SW 1271 (cell line): Measurements from ENCODE around the gene ASIC3.
A peak's percentile ranks its signal among the peaks of the same experiment; 100 is the strongest.
"Not testable (repeated sequence)": the region's sequence is repeated elsewhere in the genome, so short reads cannot be mapped to it uniquely, and the experiment has no call there.

Experiments
- DNase-seq, 2 experiments: peaks; one replicate each; lab custom pipeline; 2025; lab: John Stamatoyannopoulos, UW

The ASIC3 gene

DNA sequence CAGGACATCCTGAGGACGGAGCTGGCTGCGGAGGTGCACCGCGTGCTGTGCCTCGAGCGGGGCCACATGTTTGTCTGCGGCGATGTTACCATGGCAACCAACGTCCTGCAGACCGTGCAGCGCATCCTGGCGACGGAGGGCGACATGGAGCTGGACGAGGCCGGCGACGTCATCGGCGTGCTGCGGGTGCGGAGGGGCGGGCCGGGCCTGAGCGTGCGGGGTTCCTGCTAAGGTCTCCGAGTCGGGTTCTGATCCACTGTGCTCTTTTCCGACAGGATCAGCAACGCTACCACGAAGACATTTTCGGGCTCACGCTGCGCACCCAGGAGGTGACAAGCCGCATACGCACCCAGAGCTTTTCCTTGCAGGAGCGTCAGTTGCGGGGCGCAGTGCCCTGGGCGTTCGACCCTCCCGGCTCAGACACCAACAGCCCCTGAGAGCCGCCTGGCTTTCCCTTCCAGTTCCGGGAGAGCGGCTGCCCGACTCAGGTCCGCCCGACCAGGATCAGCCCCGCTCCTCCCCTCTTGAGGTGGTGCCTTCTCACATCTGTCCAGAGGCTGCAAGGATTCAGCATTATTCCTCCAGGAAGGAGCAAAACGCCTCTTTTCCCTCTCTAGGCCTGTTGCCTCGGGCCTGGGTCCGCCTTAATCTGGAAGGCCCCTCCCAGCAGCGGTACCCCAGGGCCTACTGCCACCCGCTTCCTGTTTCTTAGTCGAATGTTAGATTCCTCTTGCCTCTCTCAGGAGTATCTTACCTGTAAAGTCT lies 34.4 kb upstream of the ASIC3 start:
- no peak for DNase-seq

DNA sequence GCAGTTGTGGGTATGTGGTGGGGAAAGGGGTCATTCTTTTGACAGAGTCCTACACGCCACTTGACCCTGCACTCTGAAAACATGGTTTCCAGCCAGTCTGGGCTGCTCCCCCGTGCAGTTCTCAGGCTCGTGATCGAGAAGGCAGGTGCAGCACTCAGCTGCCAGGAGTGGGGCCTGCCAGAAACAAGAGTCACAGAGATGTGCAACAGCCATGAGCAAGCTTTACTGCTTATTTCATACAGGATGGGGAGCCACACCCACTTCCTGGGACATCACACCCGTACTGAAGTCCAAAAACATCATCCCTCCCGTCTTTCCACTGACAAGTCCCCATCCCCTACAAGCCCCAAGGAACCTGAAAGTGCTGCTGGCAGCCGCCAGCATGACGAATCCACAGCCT lies 33.4 kb upstream of the ASIC3 start:
- DNase-seq, result no peak

DNA sequence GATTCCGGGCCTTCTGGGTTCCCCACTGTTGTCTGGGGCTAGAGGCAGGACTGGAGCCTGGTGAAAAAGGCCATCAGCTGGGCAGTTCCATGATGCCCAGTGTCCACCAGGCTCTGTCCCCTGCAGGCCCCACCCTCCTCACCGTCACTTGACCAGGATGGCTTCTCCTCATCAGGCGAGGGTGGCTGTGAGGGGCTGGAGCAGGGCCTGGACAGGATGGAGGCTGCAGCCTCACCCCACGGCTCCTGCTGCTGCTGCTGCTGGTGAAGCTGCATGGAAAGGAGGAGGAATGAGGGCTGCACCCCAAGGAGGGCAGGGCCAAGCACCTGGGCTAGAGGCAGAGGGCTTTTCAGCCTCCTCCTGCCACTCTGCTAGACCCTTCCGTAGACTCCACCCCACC lies 32.4 kb upstream of the ASIC3 start:
- no peak for DNase-seq

DNA sequence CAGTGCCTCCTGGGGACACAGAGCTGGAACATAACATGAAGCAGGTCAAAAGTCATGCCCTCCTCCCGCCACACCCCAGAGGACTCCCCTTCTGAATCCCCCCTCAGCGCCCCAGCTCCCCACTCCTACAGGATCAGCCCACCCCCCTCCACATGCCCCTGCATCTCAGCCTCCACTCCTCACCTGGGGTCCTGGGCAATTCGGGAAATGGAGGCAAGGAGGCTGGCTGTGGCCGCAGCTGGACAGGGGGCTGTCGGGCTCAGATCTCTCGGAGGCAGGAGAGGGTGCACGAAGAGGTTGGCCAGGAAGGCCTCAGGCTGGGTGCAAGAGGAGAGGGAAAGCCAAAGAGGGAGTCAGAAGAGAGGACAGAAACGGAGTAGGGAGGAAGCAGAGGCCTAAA lies 31.8 kb upstream of the ASIC3 start:
- no peak for DNase-seq

DNA sequence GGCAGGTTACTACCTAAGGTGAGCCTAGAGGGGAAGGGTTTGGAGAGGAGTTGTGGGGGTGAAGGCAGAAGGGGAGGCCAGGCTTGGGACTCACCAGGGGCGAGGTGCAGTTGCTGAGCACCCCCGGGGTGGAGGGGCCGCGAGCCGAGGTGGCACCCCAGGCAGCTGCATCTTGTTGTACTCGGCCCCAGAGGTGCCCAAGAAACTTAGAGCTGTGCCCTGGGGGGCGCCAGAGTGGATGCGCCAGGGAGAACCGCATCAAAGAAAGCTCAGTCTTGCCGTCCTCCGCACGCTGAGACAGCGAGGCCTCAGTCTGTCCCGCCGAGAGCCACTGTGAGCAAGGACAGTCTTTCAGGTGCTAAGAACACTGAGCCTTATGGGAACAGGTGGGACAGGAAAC lies 31.4 kb upstream of the ASIC3 start:
- no peak for DNase-seq

DNA sequence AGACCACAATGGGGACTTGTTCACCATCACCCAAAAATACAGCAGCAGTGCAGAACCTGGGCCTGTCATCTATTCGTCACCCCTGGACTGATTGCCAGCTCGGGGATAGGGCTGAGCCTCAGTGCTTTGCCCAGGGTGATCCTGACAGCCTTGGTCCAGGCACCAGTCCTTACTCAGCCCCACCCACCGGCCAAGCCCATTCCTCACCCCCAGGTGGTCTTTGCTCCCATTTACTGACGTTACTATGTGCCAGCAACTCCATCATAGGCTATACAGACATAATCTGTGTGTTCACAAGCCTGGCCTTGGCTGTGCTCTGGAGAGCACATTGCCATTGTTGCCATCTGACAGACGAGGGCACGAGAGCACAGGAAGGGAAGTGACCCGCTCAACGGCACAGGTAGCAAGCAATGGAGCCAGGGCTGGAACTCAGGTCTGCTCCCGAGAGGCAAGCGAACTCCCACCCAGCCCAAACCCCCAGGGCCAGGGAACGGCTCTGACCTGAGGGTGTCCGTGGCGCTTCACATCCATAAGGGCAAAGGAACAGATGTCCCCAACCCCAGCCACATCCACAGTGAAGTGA lies 30.9 kb upstream of the ASIC3 start:
- DNase-seq, result no peak

DNA sequence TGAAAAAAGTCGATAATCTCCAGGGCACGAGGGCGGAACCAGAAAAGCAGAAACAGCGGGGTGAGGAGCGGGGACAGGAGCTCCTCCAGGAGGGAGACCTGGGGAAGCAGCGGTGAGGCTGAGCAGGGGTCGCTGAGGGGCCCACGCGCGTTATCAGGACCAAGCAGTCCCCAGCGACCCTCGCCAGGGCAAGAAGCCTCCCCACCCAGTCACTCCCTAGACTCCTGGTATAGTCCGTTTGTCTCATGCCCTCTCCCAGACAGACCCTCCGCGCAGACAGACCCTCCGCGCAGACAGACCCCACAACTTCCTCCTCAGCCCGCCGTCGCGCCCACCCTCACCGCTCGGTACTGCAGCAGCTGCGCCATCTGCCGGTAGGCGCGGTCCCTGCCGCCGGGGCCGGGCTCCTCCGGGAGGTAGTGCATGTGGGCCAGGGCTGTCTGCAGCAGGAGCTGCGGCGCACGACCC lies 30.3 kb upstream of the ASIC3 start:
- DNase-seq, result peak in 1 of 2 experiments; percentile 29

DNA sequence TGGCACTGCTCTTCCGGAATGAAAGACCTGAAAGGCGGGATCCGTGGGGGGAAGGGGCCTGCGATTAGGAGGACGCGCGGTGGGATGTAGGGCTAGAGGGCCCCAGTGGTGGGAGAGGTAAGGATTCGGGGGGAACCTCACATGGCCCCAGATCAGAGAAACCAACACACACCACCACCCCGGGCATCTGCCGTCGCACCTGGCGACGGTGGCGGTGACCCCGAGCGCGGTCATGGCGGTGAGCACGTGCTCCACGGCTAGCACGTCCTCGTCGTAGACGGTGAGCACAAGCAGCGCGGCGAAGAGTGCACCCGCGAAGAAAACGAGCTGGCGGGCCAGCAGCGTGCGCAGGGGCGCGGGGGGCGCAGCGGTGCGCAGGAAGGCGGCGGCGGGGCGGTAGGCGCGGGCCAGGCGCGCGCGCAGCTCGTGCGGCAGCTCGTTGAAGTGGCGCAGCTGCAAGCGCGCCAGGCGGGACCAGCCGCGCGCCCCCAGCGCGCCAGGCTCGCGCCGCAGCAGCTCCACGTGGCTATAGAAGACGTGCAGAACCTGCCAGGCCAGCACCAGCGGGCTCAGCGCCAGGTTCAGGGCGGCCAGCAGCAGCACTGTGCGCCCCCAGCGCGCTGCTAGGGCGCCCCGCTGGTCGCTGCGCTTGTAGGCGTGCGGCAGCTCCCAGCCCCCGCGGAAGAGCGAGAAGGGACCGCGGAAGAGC lies 29.8 kb upstream of the ASIC3 start:
- no peak for DNase-seq

DNA sequence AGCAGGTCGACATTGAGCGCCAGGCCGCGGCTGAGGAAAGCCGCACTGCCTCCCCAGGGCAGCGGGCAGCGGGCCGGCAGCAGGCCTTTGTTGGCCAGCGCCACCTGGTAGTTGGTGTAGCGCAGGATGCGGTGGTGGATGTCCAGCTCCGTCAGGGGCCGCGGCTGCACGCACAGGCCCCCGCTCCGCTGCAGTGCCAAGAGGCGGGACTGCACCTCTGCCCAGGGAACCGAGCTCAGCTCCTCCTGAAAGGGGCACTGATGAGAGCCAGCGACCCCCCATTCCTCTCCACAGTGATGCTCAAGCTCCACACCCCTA lies 29.2 kb upstream of the ASIC3 start:
- DNase-seq, result no peak

DNA sequence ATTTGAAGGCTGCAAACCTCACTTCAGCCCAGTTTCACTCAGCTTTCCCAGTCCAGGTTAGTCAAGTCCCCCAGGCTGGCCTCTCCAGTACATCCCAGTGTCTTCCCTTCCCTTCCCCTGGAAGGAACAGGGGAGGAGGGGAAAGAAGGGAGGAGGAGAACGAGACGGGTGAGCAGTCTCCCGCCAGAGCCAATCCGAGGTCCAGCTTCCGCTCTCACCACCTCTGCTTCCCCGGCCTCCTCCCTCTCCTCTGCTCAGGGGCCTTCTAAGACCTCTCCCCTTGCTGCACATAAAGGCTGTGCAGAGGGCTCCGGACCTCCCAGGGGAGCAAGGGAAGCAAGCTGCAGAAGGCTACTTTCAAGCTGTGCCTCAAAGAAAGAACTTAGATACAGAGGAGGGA lies 28.1 kb upstream of the ASIC3 start:
- DNase-seq, result no peak

DNA sequence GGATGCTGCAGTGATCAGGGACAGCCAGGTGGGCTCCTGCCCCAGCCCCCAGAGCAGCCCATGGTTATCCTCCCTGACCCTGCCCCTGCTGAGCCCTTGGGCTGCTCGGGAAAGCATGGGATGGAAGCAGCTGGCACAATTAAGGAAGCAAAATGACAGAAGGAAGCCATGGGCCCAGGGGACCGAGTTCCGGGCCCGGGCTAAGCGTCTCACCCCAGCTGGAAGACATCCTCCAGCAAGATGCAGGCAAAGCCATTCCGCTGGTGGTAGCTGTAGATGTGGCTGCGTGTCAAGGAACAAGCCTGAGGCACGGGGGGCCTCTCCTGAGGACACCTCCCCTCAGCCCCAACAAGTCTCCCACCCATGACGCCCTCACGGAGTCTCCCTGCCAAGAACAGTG lies 25.1 kb upstream of the ASIC3 start:
- DNase-seq, result no peak

DNA sequence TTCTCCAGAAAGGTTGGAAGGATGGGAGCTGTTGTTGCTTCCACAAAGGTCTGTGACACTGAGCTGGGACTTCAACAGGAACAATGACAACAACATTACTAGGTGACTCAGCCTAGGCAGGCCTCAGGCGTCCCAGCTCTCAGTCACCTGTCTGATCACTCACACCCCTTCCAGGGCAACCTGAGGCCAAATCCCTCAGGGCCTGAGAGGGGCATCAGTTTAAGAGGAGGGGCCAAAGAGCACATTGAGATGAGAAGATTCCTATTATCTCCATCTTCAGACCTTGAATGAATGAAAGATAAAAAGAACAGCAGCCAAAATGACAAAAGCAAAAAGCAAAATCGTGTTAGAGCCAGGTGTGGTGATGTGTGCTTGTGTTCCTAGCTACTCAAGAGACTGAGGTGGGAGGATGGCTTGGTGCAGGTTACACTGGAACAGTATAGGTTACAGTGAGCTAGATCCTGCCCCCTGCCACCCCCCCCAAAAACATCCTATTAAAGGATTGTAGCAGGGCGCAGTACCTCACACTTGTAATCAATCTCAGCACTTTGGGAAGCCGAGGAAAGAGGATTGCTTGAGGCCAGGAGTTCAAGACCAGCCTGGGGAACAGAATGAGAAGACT lies 23.8 kb upstream of the ASIC3 start, which contains the start of gene ATG9B:
Gene ATG9B (minus strand): TSS at position 60 of the 622 bp plus-strand sequence. CDS start 71 bp downstream, outside the sequence.
- no peak for DNase-seq

DNA sequence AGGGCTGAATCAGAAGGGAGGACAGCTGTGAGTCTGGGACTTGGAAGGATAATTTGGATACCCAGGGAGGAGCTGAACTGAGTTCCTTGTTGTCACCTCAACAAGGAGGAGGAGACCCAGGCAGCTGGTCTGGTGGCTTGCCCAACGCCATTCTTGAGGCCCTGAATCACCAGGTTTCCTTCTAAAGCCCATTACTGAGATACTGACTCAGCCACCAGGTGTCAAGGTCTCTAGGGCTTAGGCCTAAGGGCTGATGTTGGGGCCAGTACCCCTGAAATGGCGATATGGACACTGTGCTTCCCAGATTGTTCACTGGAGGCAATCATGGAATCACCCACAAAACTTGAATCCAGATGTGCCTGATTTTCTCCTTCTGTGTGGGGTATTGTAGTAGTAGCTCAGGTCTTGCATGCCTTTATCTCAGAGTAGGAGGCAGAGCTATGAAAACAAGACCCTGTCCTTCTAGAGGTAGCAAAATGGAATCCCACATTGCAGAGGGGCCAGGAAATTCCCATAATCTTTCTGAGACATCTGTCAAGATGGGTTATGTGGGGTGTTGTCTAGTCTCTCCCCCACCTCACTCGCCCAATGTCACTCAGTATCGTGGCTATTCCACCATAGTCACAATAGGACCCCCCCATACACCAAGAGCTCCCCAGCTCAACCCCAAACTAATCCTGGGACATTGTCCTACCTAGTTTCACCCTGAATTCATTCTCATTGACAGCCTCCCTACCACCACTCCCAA lies 22.2 kb upstream of the ASIC3 start:
- no peak for DNase-seq

DNA sequence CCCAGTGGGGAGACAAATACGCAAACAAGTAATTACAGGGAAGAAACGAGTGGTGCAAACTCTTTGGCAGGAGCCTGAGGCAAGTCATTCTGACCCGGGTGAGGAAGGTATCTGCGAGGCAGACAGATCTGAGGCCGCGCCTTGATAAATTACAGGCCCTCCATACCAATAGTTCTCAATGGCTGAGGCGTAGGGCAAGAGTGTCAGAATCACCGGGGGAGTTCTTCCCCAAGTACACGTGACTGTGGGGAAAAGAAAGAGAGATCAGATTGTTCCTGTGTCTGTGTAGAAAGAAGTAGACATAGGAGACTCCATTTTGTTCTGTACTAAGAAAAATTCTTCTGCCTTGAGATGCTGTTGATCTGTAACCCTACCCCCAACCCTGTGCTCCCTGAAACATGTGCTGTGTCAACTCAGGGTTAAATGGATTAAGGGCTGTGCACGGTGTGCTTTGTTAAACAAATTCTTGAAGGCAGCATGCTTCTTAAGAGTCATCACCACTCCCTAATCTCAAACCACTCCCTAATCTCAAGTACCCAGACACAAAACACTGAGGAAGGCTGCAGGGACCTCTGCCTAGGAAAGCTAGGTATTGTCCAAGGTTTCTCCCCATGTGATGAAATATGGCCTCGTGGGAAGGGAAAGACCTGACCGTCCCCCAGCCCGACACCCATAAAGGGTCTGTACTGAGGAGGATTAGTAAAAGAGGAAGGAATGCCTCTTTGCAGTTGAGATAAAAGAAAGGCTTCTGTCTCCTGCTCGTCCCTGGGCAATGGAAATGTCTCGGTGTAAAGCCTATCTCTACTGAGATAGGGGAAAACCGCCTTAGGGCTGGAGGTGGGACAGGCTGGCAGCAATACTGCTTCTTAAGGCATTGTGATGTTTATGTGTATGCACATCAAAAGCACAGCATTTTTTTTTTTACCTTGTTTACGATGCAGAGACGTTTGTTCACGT lies 21.3 kb upstream of the ASIC3 start:
- not testable (repeated sequence) for DNase-seq

DNA sequence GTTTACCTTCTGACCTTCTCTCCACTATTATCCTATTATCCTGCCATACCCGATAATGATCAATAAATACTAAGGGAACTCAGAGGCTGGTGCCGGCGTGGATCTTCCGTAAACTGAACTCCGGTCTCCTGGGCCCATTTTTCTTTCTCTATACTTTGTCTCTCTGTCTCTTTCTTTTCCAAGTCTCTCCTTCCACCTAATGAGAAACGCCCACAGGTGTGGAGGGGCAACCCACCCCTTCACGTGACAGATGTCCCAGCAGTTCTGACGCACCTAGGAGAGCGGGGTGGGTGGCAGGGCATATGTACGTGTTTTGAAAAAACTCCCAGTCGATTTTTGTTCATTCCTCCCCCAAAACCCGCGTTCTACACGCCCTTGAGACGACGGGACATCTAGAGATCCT lies 20.6 kb upstream of the ASIC3 start:
- not testable (repeated sequence) for DNase-seq

DNA sequence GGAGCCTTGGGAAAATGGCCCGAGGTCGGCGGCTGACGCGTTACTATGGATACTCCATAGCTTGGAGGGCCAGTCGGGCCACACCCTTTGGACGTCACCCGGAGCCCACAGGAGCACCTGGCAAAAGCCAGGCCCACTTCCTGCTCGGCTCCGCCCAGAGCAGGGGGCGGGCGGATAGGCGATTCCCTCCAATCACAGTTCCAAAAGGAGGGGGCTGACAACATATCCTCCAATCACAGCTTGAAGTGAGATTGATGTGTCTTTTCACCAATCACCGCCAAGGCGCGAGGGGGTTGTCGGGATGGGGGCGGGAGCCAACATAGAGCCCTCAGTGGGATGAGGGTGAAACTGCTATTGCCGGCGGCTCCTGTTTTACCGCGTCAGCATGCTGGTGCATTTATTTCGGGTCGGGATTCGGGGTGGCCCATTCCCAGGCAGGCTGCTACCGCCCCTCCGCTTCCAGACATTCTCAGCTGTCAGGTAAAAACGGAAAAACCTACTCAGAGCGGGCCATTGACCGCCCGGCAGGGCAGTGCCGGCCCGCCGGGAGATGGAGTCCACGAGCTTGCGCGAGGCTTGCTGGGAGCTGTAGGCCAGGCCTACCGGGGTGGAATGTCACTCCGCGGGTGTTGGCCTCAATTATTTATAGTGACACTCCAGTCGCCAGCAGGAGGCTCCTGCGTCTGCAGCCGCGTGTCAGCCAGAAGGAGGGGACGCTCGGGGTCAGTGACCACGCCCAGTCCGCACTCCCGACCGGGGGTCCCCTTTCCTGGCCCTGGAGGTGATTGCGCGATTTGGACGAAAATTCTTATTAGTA lies 20.0 kb upstream of the ASIC3 start, which contains the start of gene ABCB8:
Gene ABCB8 (plus strand): TSS at position 320 of the 817 bp plus-strand sequence. CDS start 66 bp downstream, at position 386.
- peak; percentile 94 to 98 for DNase-seq

DNA sequence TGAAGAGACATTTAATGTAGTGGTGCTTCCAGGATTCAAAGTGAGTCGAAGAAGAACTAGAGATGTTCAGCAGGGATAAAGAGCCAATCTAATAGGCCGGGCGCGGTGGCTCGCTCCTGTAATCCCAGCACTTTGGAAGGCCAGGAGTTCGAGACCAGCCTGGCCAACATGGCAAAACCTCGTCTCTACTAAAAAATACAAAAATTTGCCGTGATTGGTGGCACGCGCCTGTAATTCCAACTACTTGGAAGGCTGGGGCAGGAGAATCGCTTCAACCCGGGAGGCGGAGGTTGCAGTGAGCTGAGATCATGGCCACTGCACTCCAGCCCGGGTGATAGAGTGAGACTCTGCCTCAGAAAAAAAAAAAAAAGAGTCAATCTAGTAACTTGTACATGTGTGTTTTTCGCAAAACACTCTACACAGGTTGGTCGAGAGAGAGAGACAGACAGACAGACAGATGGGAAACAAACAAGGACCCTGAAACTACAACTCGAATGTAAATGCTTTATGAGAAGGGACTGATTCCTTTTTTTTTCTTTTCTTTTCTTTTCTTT lies 19.3 kb upstream of the ASIC3 start:
- DNase-seq, result no peak

DNA sequence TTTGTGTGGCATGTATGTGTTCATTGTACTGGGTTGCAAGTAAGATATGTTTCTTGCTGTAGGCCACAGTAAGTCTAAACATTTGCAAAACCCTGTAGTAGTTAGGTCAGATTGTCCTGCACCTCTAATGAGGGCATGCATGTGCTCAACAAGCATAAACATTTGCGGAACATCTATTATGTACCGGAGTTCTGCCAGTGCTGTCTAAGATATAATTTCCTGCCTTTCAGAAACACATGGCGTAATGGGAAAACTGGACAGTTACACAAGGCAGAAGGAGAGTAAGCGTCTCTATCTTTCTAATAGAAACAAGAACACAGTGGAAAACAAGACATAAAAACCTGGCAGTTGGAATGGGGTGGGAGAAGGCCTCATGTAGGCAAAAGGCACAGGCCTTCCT lies 17.3 kb upstream of the ASIC3 start:
- no peak for DNase-seq
